K562 (cell line): ENCODE measurements around the gene ZNF462. TPM values are rescaled to one million over a fixed set of nuclear protein-coding genes. Genes with fewer than 3 reads are reported as not detected.

ENCODE experiments used
- ATAC-seq: fragments of 200-7000 bp; cut with Tn5 transposase; 3 replicates; pipeline ENCODE4 v1.9.1; 2020; ENCODE audit warnings: moderate library complexity
- BruUV-seq: library from RNA; stranded (reverse); fragments of 400-500 nt; replicated peaks from 2 replicates; lab custom pipeline; 2021; lab: Mats Ljungman, UMichigan
- CTCF ChIA-PET: fragments of 300-600 bp; formaldehyde crosslinking; extraction: SDS; loops from one replicate; lab custom pipeline; 2021; ENCODE audit warnings: low intra/inter-chr PET ratio; lab: Yijun Ruan, JAX
- POLR2A ChIA-PET: fragments of 300-600, 350-650 bp; sonication (Branson Sonifier 250); formaldehyde crosslinking; extraction: SDS; loops from one replicate; lab custom pipeline; 2021; ENCODE audit warnings: antibody characterized with exemption, inconsistent platforms; lab: Yijun Ruan, JAX
- DNase-seq, 4 experiments: peaks; one replicate each; pipeline versions ENCODE4 v3.0.0 to v3.0.0-alpha.2; 2011 to 2018; ENCODE audit warnings: low spot score in 3 of 4, mixed read lengths in 3 of 4; ENCODE audit errors: extremely low read depth in 1 of 4
- FAIRE-seq: peaks from 2 replicates; lab custom pipeline; 2011; peaks lifted over from hg19 to GRCh38; lab: Jason Lieb, UNC
- H2AFZ ChIP-seq: 2 replicates; pipeline ENCODE4 v1.6.0; 2011; ENCODE audit warnings: low read depth, low read length, control low read depth, inconsistent platforms
- H3K27ac ChIP-seq: fragments of 200-600 bp; 3 replicates; pipeline ENCODE4 v1.8.0; 2011; ENCODE audit warnings: low read depth, mild to moderate bottlenecking, control low read depth, inconsistent platforms, low read length, moderate library complexity, mixed read lengths; ENCODE audit errors: extremely low read depth
- H3K27me3 ChIP-seq, 2 experiments: fragments of 300-600 bp in 1 of 2; 2 replicates in 1 of 2; 3 replicates in 1 of 2; pipeline versions ENCODE4 v1.6.0 to v1.8.0; 2011; ENCODE audit warnings: inconsistent platforms in 2 of 2, low read length in 2 of 2, mild to moderate bottlenecking in 1 of 2, mixed read lengths in 1 of 2, moderate library complexity in 1 of 2; ENCODE audit not compliant: control insufficient read depth in 2 of 2, insufficient read depth in 2 of 2
- H3K36me3 ChIP-seq: fragments of 300-600 bp; 3 replicates; pipeline ENCODE4 v1.8.0; 2011; ENCODE audit warnings: mild to moderate bottlenecking, low read length, inconsistent platforms; ENCODE audit not compliant: control insufficient read depth, insufficient read depth
- H3K4me1 ChIP-seq, 2 experiments: fragments of 200-600 bp in 1 of 2; replicated peaks in 1 of 2; 2 replicates in 1 of 2; 3 replicates in 1 of 2; pipeline versions ENCODE4 v1.5.1 to v1.8.0; 2011; ENCODE audit warnings: inconsistent platforms in 2 of 2, low read length in 2 of 2, mild to moderate bottlenecking in 1 of 2, mixed read lengths in 1 of 2, moderate library complexity in 1 of 2; ENCODE audit not compliant: control insufficient read depth in 2 of 2, insufficient read depth in 2 of 2
- H3K4me2 ChIP-seq: 2 replicates; pipeline ENCODE4 v1.6.1; 2011; ENCODE audit warnings: low read length, control low read depth, inconsistent platforms, mixed read lengths; ENCODE audit not compliant: insufficient read depth
- H3K4me3 ChIP-seq: fragments of 200-600 bp; sonication (generic), shearing (Covaris generic); 2 replicates; pipeline ENCODE4 v1.5.1; 2016; ENCODE audit warnings: control low read depth, inconsistent platforms
- H3K79me2 ChIP-seq: fragments of 200-600 bp; 3 replicates; pipeline ENCODE4 v1.8.0; 2011; ENCODE audit warnings: low read length, inconsistent platforms; ENCODE audit not compliant: control insufficient read depth, insufficient read depth
- H3K9ac ChIP-seq, 2 experiments: 2 replicates each; pipeline versions ENCODE4 v1.6.0 to v1.6.1; 2011; ENCODE audit warnings: low read depth in 2 of 2, low read length in 2 of 2, control low read depth in 1 of 2, inconsistent platforms in 1 of 2, mild to moderate bottlenecking in 1 of 2, mixed read lengths in 1 of 2; ENCODE audit not compliant: insufficient read depth in 1 of 2
- H3K9me1 ChIP-seq: one replicate; pipeline ENCODE4 v1.6.0; 2011; ENCODE audit warnings: inconsistent platforms, mild to moderate bottlenecking, low read length, moderate library complexity; ENCODE audit not compliant: control insufficient read depth, insufficient read depth
- H3K9me3 ChIP-seq: replicated peaks from 2 replicates; pipeline ENCODE4 v1.5.1; 2011; ENCODE audit warnings: low read depth, low read length, inconsistent platforms; ENCODE audit not compliant: control insufficient read depth, insufficient read depth
- H4K20me1 ChIP-seq: replicated peaks from 2 replicates; pipeline ENCODE4 v1.6.1; 2011; ENCODE audit warnings: low read length, inconsistent platforms, mixed read lengths; ENCODE audit not compliant: control insufficient read depth, insufficient read depth
- ATF1 ChIP-seq, 2 experiments: fragments of 450-650 bp in 1 of 2; IDR thresholded peaks; 2 replicates each; pipeline ENCODE4 v1.6.1; 2016; ENCODE audit warnings: missing compliant biosample characterization in 1 of 2, missing genetic modification characterization in 1 of 2
- ETS2 ChIP-seq: IDR thresholded peaks from 2 replicates; pipeline ENCODE4 v1.6.1; 2016; ENCODE audit warnings: borderline replicate concordance, missing genetic modification characterization, mild to moderate bottlenecking, moderate library complexity, missing compliant biosample characterization; ENCODE audit not compliant: poor library complexity, severe bottlenecking
- ETV1 ChIP-seq: fragments of 450-650 bp; conservative IDR thresholded peaks from 2 replicates; pipeline ENCODE4 v1.6.1; 2016; ENCODE audit warnings: missing genetic modification characterization, control low read depth, low read depth, missing compliant biosample characterization
- FOXA3 ChIP-seq, 2 experiments: fragments of 450-650 bp in 1 of 2; sonication (generic) in 1 of 2; formaldehyde crosslinking; IDR thresholded peaks in 1 of 2; conservative IDR thresholded peaks in 1 of 2; 2 replicates each; pipeline versions ENCODE4 v1.4.0 to v1.8.0; 2020 to 2022; ENCODE audit warnings: mild to moderate bottlenecking in 2 of 2, missing genetic modification reagents in 1 of 2
- FUS ChIP-seq: fragments of 200-400 bp; formaldehyde crosslinking; optimal IDR thresholded peaks from 2 replicates; pipeline ENCODE3; 2017; ENCODE audit warnings: low read depth, low read length
- GTF2B ChIP-seq: IDR thresholded peaks from 2 replicates; pipeline ENCODE4 v1.6.1; 2011; ENCODE audit not compliant: insufficient read length; ENCODE audit errors: extremely low read depth
- HOMEZ ChIP-seq: fragments of 250-450 bp; sonication (Bioruptor Pico); IDR thresholded peaks from 2 replicates; pipeline ENCODE4 v1.4.0; 2020; ENCODE audit warnings: mild to moderate bottlenecking, moderate library complexity
- ILF3 ChIP-seq: fragments of 450-650 bp; IDR thresholded peaks from 2 replicates; pipeline ENCODE4 v1.6.1; 2018; ENCODE audit warnings: antibody characterized with exemption, mild to moderate bottlenecking, moderate library complexity, borderline replicate concordance
- NCOA1 ChIP-seq: fragments of 450-650 bp; IDR thresholded peaks from 2 replicates; pipeline ENCODE4 v1.6.1; 2016; ENCODE audit warnings: low read depth
- NONO ChIP-seq, 2 experiments: fragments of 200-400 bp in 1 of 2; fragments of 450-650 bp in 1 of 2; formaldehyde crosslinking in 1 of 2; IDR thresholded peaks; 2 replicates each; pipeline ENCODE4 v1.6.1; 2017; ENCODE audit warnings: low read depth in 2 of 2, mild to moderate bottlenecking in 2 of 2, moderate library complexity in 2 of 2, low read length in 1 of 2
- PTTG1 ChIP-seq: fragments of 450-650 bp; IDR thresholded peaks from 2 replicates; pipeline ENCODE4 v1.6.1; 2016; ENCODE audit warnings: low read depth, mild to moderate bottlenecking, missing genetic modification characterization, missing compliant biosample characterization
- SMC3 ChIP-seq: conservative IDR thresholded peaks from 2 replicates; pipeline ENCODE4 v1.6.1; 2011; ENCODE audit warnings: low read depth, low read length, improper control_type of control experiment; ENCODE audit not compliant: insufficient read depth
- ZNF165 ChIP-seq: fragments of 250-450 bp; sonication (Bioruptor Pico); IDR thresholded peaks from 2 replicates; pipeline ENCODE4 v1.4.0; 2020; ENCODE audit warnings: borderline replicate concordance
- ZNF24 ChIP-seq: fragments of 450-650 bp; IDR thresholded peaks from 2 replicates; pipeline ENCODE4 v1.6.1; 2016
- ZNF384 ChIP-seq: IDR thresholded peaks from 2 replicates; pipeline ENCODE4 v1.6.1; 2012; ENCODE audit warnings: low read depth, low read length, improper control_type of control experiment
- ZNF655 ChIP-seq: fragments of 250-450 bp; sonication (Bioruptor Pico); IDR thresholded peaks from 2 replicates; pipeline ENCODE4 v1.5.0; 2021
- WGBS: fragments of 100-300 bp; shearing (Covaris generic); methylation state at CpG from one replicate; pipeline ENCODE4 v1.1.6; 2016; ENCODE audit warnings: low coverage, mixed read lengths; ENCODE audit not compliant: insufficient coverage; ENCODE audit errors: missing lambda C conversion rate; 5-methylcytosine and 5-hydroxymethylcytosine counted together
- in situ Hi-C: fragments of 300-500 bp; cut with MboI; formaldehyde crosslinking; loops from 4 replicates; pipeline ENCODE4 v1.15.0; 2018; ENCODE audit warnings: inconsistent platforms, mixed read lengths
- intact Hi-C: fragments of 100-400 bp; cut with micrococcal nuclease; formaldehyde crosslinking; loops from 2 replicates; pipeline ENCODE4 v1.14.2; 2022
- polyA plus RNA-seq, 8 experiments: library from polyadenylated mRNA; depleted of rRNA in 4 of 8; stranded (reverse) in 5 of 8; unstranded in 3 of 8; fragments of >200 nt; fragmentation: Nextera tagmentation in 2 of 8; fragmentation: Illumina TruSeq in 1 of 8; extraction: Ambion mirVana in 2 of 8; extraction: Trizol in 1 of 8; gene quantifications; 2 replicates each; pipeline versions ENCODE4 v1.2.1 to v1.2.3, GENCODE V29; 2011 to 2014; ENCODE audit warnings: inconsistent platforms in 1 of 8, missing spikeins in 1 of 8
- total RNA-seq, 7 experiments: library from RNA; depleted of rRNA in 6 of 7; stranded (reverse); fragments of >200 nt in 6 of 7; fragmentation: Illumina TruSeq in 2 of 7; extraction: Trizol in 2 of 7; gene quantifications; 2 replicates each; pipeline versions ENCODE4 v1.2.1 to v1.2.3, GENCODE V29; 2011 to 2021; ENCODE audit warnings: low replicate concordance in 1 of 7

ZNF462 gene
- total and polyA plus RNA-seq, 9 of the 15 experiments (the other 6 are each of a cell fraction or from before 2014, with no cell fraction given) = 0.20 TPM; not detected in 8

DNA sequence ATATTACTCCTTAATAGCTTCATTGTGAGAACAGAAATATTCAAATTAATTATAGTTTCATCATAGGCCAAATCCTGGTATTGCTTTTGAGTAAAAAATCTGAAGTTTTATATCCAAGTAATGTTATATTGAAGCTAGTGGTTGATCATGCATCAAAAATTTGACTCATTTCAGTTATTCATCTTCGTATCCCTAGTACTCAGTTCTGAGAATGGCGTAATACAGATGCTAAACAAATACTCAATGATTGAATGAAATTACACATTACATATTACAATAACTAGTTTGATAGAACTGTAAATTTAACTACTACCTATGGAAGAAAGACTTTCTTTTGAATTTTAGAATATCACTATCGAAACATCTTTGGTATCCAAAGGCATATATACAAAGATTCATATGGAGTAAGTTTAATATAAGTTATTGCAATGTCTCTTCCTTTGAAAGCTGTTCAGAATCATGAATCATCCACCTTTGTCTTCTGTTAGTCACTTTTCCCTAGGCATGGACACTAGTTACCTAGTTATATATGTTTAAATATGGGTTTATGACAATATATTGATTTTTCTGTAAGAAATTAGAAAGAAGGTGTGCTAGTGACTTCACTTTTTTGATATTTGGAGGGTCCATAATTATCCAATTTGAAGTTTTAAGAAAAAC is 5.0 kb upstream of the ZNF462 start (continued):
- TF ChIP-seq FOXA3 (CRISPR knock-in tag; conservative IDR thresholded peaks at IDR 0.05 in 1 of 2, IDR thresholded peaks at IDR 0.05 in 1 of 2) (no peak), ZNF165 (no peak), ETS2 (tag) (no peak), ETV1 (tag) (no peak), SMC3 (no peak), PTTG1 (tag) (no peak), NCOA1 (no peak)
- TF ChIP-seq, all 486 proteins: peak for 0

GRCh38 chr9:106859957-106860720 is 2.8 kb upstream of the ZNF462 start:
- Histone ChIP-seq H3K27me3 (peaks cover 0 to 8% of the 10 kb centered on the region in 2 experiments; a peak in 2 of 5 replicates), H3K4me3 (no peak overlapping the region), H3K36me3 (no peaks in the 10 kb centered on the region), H3K79me2 (no peaks in the 10 kb centered on the region), H3K9me1 (no peaks in the 10 kb centered on the region), H3K4me2 (no peak overlapping the region), H3K9me3 (no peaks in the 10 kb centered on the region), H3K27ac (no peak overlapping the region), H2AFZ (no peak overlapping the region), H4K20me1 (no peaks in the 10 kb centered on the region), H3K4me1 (no peaks in the 10 kb centered on the region), H3K9ac (no peak overlapping the region)
- DNase-seq (no peak), FAIRE-seq (no peak), ATAC-seq (no peak)
- WGBS = 3% methylated on average over 35 of the region's 43 CpGs
- intact Hi-C loops = no loop called here
- no TSS peak for BruUV-seq
- ChIA-PET POLR2A (no interaction called here), CTCF (no interaction called here)
- in situ Hi-C loops = no loop called here
- TF ChIP-seq GTF2B = no peak
- no peak for TF ChIP-seq FUS
- TF ChIP-seq FOXA3 (CRISPR knock-in tag; conservative IDR thresholded peaks at IDR 0.05 in 1 of 2, IDR thresholded peaks at IDR 0.05 in 1 of 2) = no peak
- no peak for TF ChIP-seq ZNF24
- no peak for TF ChIP-seq ZNF655 (CRISPR knock-in tag)
- TF ChIP-seq ZNF384 = no peak
- TF ChIP-seq HOMEZ (CRISPR knock-in tag) = no peak
- no peak for TF ChIP-seq ATF1 (CRISPR knock-in tag; IDR thresholded peaks at IDR 0.05)
- no peak for TF ChIP-seq ATF1 (tag; IDR thresholded peaks at IDR 0.05)
- TF ChIP-seq ILF3 = no peak
- no peak for TF ChIP-seq NONO (IDR thresholded peaks at IDR 0.05; ENCODE audit: low read depth in 2 of 2, low read length in 1 of 2)
